HG03025 (cell line): ENCODE measurements around the gene CDHR3.

Source experiments
- ATAC-seq: cut with Tn5 transposase; IDR thresholded peaks from one replicate; pipeline ENCODE4 v1.9.1; 2021; ENCODE audit warnings: mild to moderate bottlenecking, moderate library complexity; ENCODE audit not compliant: unreplicated experiment, low FRiP score

Gene CDHR3

DNA sequence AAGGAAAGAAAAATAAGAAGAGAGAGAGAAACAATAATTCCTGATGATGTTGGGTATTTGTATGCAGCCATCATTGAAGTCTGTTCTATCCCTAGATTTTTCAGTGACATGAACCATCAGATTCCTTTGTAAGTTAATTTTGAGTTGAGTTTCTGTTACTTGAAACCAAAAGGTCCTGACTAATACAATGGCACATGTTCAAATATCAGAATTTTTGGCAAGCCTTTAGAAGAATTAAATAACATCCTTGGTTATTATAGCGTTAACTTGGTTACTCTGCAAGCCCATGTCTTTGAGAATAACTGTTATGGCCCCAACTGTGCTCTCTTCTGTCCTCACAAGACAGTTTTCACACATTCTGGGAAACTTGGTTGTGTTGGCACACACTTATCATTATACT lies 82.5 kb downstream of the CDHR3 start:
- ATAC-seq = no peak

GRCh38 chr7:106047184-106047583 lies 84.1 kb downstream of the CDHR3 start:
- ATAC-seq = no peak

DNA sequence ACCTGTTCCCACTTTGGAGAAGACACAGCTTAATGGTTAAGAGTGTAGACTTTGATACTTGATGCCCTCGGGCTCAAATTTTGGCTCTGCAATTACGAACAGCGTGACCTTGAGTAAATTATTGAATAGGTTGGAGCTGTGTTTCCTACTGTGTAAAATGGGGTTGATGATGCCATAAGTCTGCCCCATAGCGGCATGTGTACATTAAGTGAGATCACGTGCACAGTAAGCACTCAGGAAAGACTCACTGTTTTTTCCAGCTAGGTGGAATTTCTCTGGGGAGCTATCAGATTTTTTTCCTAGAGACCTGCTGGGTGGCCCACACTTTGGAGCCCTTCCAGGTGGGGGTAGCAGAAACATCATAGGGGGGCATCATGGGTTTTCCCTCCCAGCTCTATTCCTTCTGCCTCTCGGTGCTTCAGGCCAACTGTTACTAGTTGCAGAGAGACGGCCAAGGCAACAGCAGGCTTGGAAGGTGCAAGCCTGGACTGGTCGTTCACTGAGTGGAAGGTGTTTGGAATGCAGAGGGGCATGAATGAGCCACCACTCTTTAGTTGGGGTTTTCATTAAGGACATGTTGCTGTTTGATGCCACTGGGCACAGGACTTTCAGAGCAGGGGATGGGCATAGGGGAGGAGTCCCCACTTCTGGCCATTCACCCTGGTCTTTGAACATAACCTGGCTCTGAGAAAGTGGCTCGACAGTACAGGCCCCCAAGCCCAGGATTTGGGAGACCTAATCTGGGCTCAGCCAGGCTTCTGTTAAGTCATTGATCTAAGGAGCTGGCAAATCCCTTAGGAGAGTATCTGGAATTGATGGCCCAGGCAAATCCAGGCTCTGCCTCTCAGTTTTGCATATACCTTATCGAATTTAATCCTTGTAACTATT lies 85.0 kb downstream of the CDHR3 start:
- ATAC-seq = no peak

DNA sequence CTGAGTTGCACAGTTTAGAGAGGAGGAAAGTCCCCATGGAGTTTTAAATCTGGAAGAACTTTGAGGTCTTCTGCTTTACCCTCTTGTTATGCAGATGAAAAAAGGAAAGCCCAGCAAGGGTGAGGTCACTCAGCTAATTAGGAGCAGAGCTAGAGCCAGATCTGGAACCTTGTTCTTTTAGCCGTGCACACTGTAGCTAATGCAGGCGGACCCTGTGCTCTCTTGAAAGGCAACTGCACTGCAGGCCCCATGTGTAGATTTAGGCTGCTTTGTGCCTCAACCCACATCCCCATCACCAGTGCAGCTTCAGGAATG lies 85.6 kb downstream of the CDHR3 start:
- no peak for ATAC-seq

- no peak for ATAC-seq
Measured at GRCh38 chr7:106049139-106049752, 86.2 kb downstream of the CDHR3 start.

DNA sequence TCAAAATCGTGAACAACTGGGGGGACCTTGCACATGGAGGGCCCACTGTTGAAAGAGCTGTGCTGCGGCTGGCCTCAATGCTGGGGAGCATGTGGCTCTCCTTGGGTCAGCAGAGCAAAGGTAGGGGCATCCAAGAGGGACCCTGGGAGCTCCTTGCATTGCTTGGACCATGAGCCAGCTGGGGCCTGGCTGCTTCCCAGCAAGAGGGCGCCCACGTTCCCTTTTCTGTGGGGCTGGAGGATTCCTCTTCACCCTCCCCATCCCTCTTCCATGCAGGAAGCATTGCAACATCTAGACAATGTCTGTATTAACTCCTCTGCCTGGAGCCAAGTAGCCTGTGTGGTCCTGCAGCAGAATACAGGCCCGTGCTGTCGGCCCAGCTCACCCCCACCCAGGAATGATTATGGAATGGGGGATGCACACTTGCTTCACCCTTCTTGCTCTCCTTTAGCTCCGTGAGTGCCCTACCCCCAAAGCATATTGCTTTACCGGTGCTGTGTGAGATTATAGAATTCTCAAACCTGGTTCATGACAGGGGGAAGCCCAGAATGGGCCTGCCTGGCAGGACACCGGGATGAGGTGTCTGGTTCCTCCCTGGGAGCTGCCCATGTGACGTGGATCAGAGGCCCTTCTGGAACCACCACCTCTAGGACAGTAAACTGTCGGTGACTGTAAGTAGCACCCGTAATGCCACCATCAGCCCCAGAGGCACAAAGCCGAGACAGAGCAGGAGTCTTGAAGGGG lies 87.1 kb downstream of the CDHR3 start:
- no peak for ATAC-seq

DNA sequence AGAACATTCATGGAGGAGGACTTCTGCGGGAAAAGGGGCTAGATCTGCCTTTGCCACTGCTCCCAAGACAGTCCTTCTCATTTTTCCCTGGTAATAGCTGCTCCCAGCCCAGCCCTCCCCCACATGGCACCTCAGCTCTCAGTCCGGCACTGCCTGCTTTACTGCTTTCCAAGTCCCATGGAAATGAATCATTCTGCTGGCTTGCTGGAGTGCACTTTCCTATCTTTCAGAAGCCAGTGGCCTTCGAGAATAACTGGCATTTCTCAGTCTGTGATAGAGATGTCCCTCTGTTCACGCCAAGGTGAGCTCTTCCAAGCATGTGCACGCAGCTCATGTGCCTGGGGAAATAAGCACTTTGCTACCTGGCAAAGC lies 87.7 kb downstream of the CDHR3 start:
- ATAC-seq = no peak

DNA sequence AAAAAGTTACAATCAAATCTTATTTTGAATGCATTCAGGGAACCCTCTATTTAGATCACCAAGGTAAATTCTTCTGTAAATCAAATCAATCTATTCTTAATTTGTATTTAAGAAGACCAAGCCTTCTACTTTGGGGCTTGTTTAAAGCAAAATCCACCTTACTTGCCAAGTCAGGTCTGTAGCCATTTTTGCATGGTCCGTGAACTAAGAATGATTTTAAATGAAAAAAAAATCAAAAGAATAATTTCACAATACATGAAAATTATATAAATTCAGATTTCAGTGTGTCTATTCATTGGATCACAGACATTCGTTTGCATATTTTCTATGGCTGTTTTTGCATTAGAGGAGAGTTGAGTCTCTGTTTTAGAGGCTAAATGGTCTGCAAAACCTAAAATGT lies 89.6 kb downstream of the CDHR3 start:
- ATAC-seq = no peak

GRCh38 chr7:106053109-106053508 lies 90.0 kb downstream of the CDHR3 start:
- no peak for ATAC-seq

DNA sequence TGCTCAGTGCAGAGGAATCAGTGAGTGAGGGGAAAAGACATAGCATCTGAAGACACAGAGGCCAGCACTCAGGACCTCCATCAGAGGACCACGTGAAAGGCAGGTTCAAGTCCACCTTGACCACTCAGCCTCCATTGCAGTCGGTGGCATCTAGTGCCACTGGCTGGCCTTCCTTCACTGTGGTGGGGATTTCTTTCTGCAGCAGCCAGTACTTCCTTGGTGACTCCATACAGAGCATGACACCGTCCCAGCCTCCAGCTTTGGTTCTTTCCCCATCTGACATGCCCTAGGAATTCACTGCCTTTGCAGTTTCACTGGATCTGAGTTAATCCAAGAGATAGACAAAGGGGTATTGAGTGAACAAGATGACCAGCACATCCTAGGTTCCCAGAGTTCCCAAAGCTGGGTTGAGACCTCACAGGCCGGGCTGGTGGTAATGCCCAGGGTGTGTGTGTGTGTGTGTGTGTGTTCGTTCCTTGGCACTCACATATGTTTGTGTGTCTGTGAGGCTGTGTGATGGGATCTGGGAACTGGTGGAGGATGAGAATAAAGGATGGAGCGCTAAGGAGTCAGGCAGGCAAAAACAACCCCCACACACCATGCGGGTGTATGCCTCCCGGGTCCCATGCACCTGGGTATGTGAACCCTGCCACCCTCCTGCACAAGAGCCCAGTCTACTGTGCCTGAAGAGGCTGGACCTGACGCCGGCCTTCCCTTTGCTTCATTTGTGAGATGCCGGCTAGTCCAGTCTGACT lies 91.3 kb downstream of the CDHR3 start:
- no peak for ATAC-seq

- no peak for ATAC-seq
Measured at GRCh38 chr7:106054971-106055532, 92.0 kb downstream of the CDHR3 start.

DNA sequence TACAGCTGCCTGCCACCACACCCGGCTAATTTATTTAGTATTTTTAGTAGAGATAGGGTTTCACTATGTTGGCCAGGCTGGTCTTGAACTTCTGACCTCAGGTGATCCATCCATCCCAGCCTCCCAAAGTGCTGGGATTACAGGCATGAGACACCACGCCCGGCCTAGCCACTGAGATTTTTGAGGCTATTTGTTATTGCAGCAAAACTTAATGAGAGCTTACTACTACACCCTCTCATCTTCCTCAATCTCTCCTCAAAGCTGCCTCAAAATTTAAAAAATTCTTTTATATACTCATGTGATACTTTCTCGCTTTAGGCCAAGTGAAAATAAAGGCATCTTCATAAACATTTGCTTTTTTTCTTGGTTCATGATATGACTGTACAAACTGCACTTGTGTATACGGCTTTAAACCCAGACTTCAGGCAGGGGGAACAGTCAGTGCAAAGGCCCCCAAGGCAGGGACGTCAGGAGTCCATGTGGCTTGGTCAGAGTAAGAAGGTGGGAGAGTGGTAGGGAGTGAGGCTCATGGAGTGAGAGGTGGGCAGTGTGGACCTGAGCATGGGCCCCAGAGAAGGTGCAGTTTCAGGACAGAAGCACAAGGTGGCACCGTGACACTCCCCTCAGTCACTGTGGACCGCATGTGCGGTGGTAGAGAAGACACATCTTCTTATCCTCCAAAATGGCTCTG lies 93.6 kb downstream of the CDHR3 start:
- peak; percentile 35 for ATAC-seq

- ATAC-seq = no peak
Measured at GRCh38 chr7:106057204-106057961, 94.3 kb downstream of the CDHR3 start.

- ATAC-seq = peak; percentile 62
Measured at GRCh38 chr7:106057962-106058927, 95.2 kb downstream of the CDHR3 start.

GRCh38 chr7:106058928-106059324 lies 95.9 kb downstream of the CDHR3 start:
- no peak for ATAC-seq

DNA sequence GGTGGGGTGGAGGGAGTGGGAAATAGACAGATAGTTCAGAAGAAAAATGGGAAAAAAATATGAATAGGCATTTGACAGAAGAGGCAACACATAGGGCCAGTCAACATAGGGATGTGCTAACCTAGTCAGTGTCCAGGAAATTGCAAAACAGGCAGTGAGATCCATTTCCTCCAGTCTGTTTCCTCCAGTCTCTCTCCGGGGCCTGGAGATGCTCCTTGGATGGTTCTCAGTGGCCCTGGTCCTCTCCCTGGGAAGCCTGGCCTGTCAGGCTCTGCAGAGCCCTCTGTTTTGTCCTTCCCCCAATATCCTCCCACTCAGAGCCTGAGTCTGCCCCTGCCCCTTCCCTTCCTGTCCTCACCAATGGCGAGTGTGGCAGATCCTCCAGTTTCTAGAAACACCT lies 96.5 kb downstream of the CDHR3 start:
- ATAC-seq = no peak

GRCh38 chr7:106060394-106060920 lies 97.4 kb downstream of the CDHR3 start:
- no peak for ATAC-seq
